Breast epithelium (tissue), 3 donors: ENCODE measurements around the gene FLCN.

ENCODE experiments used
- POLR2A ChIP-seq: fragments of 450-650 bp; IDR thresholded peaks from one replicate; pipeline ENCODE4 v1.6.1; 2016; ENCODE audit warnings: antibody characterized with exemption, mild to moderate bottlenecking, moderate library complexity
- POLR2AphosphoS5 ChIP-seq, 3 donors: sonication (generic); formaldehyde crosslinking; IDR thresholded peaks; one replicate each; pipeline ENCODE4 v1.6.1; 2017; ENCODE audit warnings: antibody characterized with exemption in 3 of 3
- TF ChIP-seq, protein P1 (sequence below), 3 donors: fragments of 450-650 bp; IDR thresholded peaks; one replicate each; pipeline ENCODE4 v1.5.1; 2016 to 2017; ENCODE audit warnings: antibody characterized with exemption in 3 of 3, mild to moderate bottlenecking in 3 of 3, moderate library complexity in 3 of 3

DNA sequence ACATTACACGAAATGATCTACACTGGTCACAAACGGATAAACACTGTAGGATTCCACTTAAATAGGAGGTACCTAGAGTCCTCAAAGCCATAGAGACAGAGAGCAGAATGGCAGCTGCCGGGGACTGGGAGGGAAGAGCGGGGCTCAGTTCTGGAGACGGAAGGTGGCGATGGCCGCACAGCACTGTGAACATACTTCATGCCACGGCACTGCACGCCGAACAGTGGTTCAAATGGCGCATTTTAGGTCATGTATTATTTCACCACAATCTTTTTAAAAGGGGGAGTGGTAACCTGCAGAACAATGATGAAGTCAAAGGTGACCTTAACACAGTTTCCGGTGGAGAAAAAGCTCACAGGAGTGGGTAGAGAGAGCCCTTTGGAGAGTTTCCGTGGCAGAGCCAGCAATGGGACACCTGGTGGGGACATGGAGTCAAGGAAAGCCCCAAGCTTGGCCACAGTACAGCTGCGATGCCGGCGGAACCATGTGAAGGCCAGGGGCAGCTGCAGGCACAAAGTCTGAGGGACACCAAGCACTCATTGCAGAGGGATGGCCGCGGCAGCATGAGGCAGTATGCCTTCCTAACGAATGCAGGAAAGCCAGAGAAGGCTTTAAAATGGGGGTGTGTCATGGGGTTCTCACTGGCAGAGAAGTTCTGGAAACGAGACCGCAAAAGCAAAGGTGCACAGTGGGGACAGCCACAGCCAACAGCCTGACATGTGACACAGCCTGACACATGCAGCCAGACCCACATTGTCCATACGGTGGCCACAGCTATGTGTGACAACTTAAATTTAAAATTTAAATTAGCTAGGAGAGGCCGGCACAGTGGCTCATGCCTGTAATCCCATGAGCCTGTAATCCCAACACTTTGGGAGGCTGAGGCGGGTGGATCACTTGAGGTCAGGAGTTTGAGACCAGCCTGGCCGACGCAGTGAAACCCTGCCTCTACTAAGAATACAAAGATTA is 7.3 kb downstream of the FLCN start:
- no peak for TF ChIP-seq POLR2A
- TF ChIP-seq POLR2AphosphoS5 (IDR thresholded peaks at IDR 0.05), result no peak
- TF ChIP-seq, protein P1, sequence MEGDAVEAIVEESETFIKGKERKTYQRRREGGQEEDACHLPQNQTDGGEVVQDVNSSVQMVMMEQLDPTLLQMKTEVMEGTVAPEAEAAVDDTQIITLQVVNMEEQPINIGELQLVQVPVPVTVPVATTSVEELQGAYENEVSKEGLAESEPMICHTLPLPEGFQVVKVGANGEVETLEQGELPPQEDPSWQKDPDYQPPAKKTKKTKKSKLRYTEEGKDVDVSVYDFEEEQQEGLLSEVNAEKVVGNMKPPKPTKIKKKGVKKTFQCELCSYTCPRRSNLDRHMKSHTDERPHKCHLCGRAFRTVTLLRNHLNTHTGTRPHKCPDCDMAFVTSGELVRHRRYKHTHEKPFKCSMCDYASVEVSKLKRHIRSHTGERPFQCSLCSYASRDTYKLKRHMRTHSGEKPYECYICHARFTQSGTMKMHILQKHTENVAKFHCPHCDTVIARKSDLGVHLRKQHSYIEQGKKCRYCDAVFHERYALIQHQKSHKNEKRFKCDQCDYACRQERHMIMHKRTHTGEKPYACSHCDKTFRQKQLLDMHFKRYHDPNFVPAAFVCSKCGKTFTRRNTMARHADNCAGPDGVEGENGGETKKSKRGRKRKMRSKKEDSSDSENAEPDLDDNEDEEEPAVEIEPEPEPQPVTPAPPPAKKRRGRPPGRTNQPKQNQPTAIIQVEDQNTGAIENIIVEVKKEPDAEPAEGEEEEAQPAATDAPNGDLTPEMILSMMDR (IDR thresholded peaks at IDR 0.05), result no peak
